ENCODE data around the gene RNF214. TPM values are rescaled to one million over a fixed set of nuclear protein-coding genes. Genes with fewer than 3 reads are reported as not detected.

Gene RNF214
- total RNA-seq, 1 experiment from 2014 or later = 28.1 TPM

- Histone ChIP-seq H3K36me3 (ENCODE audit: low read depth) (no peaks in the 10 kb centered on the region), H3K9me3 (ENCODE audit: insufficient read depth, low read depth) (no peaks in the 10 kb centered on the region), H3K27me3 (ENCODE audit: insufficient read depth, low read depth) (no peaks in the 10 kb centered on the region), H2AFZ (no peak overlapping the region), H4K20me1 (ENCODE audit: insufficient read depth) (no peaks in the 10 kb centered on the region), H3F3A (ENCODE audit: insufficient read depth, low read depth) (no peaks in the 10 kb centered on the region), H3K4me3 (no peak overlapping the region), H3K9me2 (ENCODE audit: insufficient read depth) (no peaks in the 10 kb centered on the region), H3K79me2 (ENCODE audit: low read depth) (no peaks in the 10 kb centered on the region), H3K4me1 (replicated peaks; ENCODE audit: insufficient read depth) (0 out of 2 replicates have a peak, but pooled peaks cover 18% of the 10 kb centered on the region), H3K4me2 (no peak overlapping the region), H3K27ac (no peak overlapping the region)
- no peak for TF ChIP-seq CTCF (conservative IDR thresholded peaks at IDR 0.05)
- no peak for TF ChIP-seq EZH2 (IDR thresholded peaks at IDR 0.05; ENCODE audit: low read depth)
- ChIA-PET POLR2A (ENCODE audit: unreplicated experiment) (no interaction called here), CTCF (no interaction called here)
- intact Hi-C loops (cut with micrococcal nuclease; ENCODE audit: unreplicated experiment) = no loop called here
- DNase-seq = peak in 1 of 2 experiments; percentile 59
- no TSS peak for BruUV-seq (replicated peaks)
Measured at GRCh38 chr11:117313091-117313490, 80.6 kb downstream of the RNF214 start.

GRCh38 chr11:117313828-117314768, 81.6 kb downstream of the RNF214 start:
- intact Hi-C loops (cut with micrococcal nuclease; ENCODE audit: unreplicated experiment) = no loop called here
- H3K27ac ChIP-seq = no peak overlapping the region
- H3K4me1 ChIP-seq (replicated peaks; ENCODE audit: insufficient read depth) = 0 out of 2 replicates have a peak, but pooled peaks cover 18% of the 10 kb centered on the region
- POLR2A ChIA-PET (ENCODE audit: unreplicated experiment) = no interaction called here
- no peaks in the 10 kb centered on the region for H3K9me2 ChIP-seq (ENCODE audit: insufficient read depth)
- H3F3A ChIP-seq (ENCODE audit: insufficient read depth, low read depth) = no peaks in the 10 kb centered on the region
- H2AFZ ChIP-seq = no peak overlapping the region
- no peaks in the 10 kb centered on the region for H4K20me1 ChIP-seq (ENCODE audit: insufficient read depth)
- H3K79me2 ChIP-seq (ENCODE audit: low read depth) = no peaks in the 10 kb centered on the region
- no peaks in the 10 kb centered on the region for H3K36me3 ChIP-seq (ENCODE audit: low read depth)
- H3K9me3 ChIP-seq (ENCODE audit: insufficient read depth, low read depth) = no peaks in the 10 kb centered on the region
- CTCF ChIA-PET = no interaction called here
- H3K4me2 ChIP-seq = peak overlapping the region; percentile 28; the same call in 1 of the 2 replicates
- H3K4me3 ChIP-seq = no peak overlapping the region
- peak in 1 of 2 experiments; percentile 49 for DNase-seq
- H3K27me3 ChIP-seq (ENCODE audit: insufficient read depth, low read depth) = no peaks in the 10 kb centered on the region
- BruUV-seq (replicated peaks) = no TSS peak
- TF ChIP-seq CTCF (conservative IDR thresholded peaks at IDR 0.05) (no peak), EZH2 (IDR thresholded peaks at IDR 0.05; ENCODE audit: low read depth) (no peak)

- ChIA-PET CTCF (no interaction called here), POLR2A (ENCODE audit: unreplicated experiment) (no interaction called here)
- Histone ChIP-seq H3K9me2 (ENCODE audit: insufficient read depth) (no peaks in the 10 kb centered on the region), H3K4me2 (peak overlapping the region; percentile 94), H3K79me2 (ENCODE audit: low read depth) (no peaks in the 10 kb centered on the region), H3K4me3 (no peak overlapping the region), H3K36me3 (ENCODE audit: low read depth) (no peaks in the 10 kb centered on the region), H3K27me3 (ENCODE audit: insufficient read depth, low read depth) (no peaks in the 10 kb centered on the region), H3K9me3 (ENCODE audit: insufficient read depth, low read depth) (no peaks in the 10 kb centered on the region), H2AFZ (no peak overlapping the region), H4K20me1 (ENCODE audit: insufficient read depth) (no peaks in the 10 kb centered on the region), H3K27ac (no peak overlapping the region), H3F3A (ENCODE audit: insufficient read depth, low read depth) (no peaks in the 10 kb centered on the region), H3K4me1 (replicated peaks; ENCODE audit: insufficient read depth) (0 out of 2 replicates have a peak, but pooled peaks cover 18% of the 10 kb centered on the region)
- intact Hi-C loops (cut with micrococcal nuclease; ENCODE audit: unreplicated experiment) = no loop called here
- TF ChIP-seq CTCF (conservative IDR thresholded peaks at IDR 0.05) (no peak), EZH2 (IDR thresholded peaks at IDR 0.05; ENCODE audit: low read depth) (no peak)
- DNase-seq = no peak
- BruUV-seq (replicated peaks) = no TSS peak
Measured at GRCh38 chr11:117314840-117315239, 82.4 kb downstream of the RNF214 start.
